SW 1271 (cell line): ENCODE results near the gene CRIP3.
A peak's percentile ranks its signal among the peaks of the same experiment; 100 is the strongest.

ENCODE experiments used
- DNase-seq, 2 experiments: peaks; one replicate each; lab custom pipeline; 2025; lab: John Stamatoyannopoulos, UW

The CRIP3 gene

DNA sequence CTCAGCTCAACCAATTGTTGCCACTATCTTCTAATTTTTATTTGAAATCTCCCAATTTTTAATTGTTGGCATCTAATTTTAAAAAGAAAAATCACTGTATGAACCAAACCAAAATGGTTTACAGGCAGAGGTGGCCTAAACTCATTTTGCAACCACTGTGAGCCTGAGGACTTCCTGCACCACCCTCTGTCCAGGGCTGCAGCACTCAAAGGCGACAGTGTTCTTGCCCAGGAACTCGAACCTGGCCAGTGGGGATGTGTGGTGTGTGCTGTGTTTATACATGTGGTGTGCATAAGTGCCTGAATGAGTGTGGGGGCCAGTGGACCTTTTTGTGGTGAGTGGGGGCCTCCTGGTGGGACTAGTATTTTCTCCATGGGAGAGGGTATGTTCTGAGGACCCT is 34.9 kb downstream of the CRIP3 start:
- no peak for DNase-seq

- DNase-seq = no peak
Measured at GRCh38 chr6:43271944-43272343, 36.7 kb downstream of the CRIP3 start.

- no peak for DNase-seq
Measured at GRCh38 chr6:43271103-43271815, 37.4 kb downstream of the CRIP3 start.

DNA sequence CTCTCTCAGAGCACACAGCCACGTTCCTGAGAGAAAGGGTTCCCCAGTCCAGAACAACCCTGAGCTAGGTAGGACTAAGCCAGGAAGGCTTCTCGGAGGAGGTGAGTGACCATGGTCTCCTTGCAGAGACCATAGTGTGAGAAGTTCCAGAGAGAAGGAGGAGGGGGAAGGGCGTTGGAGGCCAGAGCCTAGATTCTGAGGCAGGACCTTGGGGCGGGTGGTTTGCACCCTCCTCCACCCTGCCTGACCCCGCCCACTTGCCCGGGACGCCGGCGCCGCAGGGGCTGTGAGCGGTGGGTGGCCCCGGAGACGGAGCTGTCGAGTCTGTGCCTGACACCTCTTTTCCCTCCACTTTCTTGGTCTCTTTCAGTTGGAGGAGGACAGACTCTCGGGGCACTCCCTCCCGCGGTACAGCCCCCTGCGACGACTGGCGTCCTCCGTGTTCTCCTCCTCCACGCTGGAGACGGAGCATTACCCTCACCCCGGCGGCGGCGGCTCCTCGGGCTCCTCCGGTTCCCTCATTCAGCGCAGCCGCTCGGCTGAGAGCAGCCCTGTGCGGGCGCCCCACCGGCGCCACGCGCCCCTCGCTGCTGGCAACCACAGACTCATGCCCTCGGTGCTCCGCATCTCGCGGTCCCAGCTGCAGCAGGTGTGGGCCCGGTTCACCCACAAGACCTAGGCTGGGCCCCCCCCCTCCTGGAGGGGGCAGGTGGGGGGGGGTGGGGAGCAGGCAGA is 39.2 kb downstream of the CRIP3 start:
- DNase-seq = no peak

GRCh38 chr6:43268782-43269272 is 39.8 kb downstream of the CRIP3 start:
- no peak for DNase-seq

DNA sequence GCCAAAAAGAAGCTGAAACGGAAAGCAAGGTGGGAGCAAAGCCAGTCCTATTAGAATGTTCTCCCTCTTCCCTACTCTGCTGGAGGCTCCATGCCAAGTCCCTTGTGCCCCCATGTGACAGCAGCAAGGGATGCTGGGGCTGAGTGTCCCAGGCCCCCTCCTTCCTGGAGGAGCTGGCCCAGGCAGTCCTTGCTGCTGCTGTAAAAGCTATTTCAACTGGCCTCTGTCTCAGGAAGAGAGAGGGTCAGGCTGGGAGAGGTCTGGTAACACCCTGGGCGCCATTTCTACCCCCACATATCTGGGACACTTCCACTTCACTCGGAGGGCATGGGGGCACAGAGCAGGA is 40.3 kb downstream of the CRIP3 start:
- no peak for DNase-seq

DNA sequence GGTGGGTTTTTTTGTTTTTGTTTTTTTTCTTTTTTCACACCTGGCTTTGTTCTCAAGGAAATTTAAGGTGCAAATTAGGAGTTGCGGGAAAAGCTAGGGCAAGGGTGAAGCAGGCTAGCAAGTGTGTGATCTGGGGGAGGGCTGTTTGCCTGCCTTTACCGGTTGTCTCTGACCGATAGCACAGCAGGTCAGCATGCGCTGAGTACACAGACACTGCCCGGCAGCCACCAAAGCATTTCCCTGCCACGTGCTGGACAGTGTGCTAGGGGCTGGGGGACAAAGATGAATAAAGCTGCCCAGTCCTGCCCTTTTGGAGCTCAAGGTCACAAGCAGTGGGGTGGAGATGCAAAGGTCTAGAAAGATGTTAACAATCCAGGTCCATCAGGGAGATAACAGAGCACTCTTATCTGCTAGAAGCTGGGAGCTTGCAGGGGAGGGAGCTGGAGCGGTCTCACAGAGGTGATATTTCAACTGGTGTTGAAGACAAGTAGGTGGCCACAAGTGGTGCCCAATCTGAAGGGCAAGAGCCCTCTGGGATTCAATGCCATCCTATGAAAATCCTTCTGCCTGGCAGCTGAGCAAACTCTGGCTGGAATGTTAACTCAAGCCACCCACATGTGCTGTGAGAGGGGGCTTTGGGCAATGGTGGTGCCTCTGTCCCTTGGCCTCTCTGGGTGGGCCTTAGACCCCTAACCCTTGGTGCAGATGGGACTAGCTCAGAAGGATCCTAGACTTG is 40.8 kb downstream of the CRIP3 start:
- DNase-seq = no peak

- no peak for DNase-seq
Measured at GRCh38 chr6:43265564-43265963, 43.1 kb downstream of the CRIP3 start.

- DNase-seq = no peak
Measured at GRCh38 chr6:43264599-43265145, 44.0 kb downstream of the CRIP3 start.

GRCh38 chr6:43263314-43264178 is 45.1 kb downstream of the CRIP3 start:
- DNase-seq = peak; percentile 42 to 59

DNA sequence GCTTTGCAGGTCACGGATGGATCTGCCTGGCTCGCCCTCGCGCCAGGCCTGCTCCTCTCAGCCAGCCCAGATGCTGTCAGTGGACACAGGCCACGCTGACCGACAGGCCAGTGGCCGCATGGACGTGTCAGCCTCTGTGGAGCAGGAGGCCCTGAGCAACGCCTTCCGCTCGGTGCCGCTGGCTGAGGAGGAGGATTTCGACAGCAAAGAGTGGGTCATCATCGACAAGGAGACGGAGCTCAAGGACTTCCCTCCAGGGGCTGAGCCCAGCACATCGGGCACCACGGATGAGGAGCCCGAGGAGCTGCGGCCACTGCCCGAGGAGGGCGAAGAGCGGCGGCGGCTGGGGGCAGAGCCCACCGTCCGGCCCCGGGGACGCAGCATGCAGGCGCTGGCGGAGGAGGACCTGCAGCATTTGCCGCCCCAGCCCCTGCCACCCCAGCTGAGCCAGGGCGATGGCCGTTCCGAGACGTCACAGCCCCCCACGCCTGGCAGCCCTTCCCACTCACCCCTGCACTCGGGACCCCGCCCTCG is 45.8 kb downstream of the CRIP3 start:
- DNase-seq = no peak

DNA sequence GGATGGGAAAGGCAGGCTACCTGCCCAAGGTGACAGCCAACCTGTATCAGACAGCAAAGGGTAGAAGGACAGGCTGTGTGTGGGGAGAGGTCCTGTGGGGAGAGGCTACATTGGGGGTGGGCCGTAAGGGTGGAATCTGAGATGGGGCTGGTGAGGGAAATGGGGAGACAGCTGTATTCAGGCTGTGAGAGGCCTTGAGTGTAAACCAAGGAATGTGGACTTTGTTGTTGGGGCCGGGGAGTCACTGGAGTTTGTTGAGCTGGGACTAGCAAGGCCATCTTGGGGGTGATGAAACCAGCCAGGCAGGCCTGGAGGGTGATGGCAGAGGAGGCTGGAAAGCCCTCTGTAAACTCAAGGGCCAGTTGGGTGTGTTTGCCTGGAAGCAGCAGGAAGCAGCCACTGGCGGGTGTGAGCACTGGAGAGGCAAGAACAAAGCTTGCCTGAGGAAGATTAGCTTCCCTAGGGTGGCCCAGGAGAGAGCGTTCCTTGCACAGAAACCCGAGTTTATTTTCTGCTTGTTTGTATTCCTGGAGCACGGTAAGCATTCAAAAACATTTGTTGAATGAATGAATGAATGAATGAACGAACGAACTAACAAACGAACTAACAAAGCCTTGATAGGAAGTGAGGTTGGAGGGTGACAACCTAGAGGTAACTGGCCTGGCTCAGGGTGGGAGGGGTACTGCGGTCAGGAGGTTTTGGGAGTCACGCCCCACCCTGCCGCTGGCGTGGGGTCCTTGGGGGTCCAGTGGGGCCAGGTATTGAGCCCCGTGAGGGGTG is 46.4 kb downstream of the CRIP3 start:
- no peak for DNase-seq

- no peak for DNase-seq
Measured at GRCh38 chr6:43261198-43261597, 47.4 kb downstream of the CRIP3 start.

DNA sequence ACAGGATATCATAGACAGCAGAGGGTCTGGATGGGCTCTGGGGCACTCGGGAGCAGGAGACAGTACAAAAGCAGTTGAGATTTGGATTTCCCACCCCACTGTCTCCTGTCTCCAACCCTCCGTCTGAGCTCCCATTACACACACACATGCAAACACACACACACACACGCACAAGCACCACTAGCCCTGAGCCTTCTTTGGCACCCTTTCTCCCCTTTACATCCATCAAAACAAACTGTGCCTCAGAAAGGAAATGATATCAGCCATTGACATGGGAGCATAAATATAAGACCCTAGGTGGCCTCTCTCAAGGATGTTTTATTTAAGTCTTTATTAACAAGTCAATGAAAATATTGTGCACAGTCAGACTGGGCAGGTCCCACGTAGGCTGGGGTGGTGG is 47.8 kb downstream of the CRIP3 start:
- DNase-seq = no peak

- no peak for DNase-seq
Measured at GRCh38 chr6:43258807-43259686, 49.6 kb downstream of the CRIP3 start.

- no peak for DNase-seq
Measured at GRCh38 chr6:43258180-43258579, 50.4 kb downstream of the CRIP3 start.

DNA sequence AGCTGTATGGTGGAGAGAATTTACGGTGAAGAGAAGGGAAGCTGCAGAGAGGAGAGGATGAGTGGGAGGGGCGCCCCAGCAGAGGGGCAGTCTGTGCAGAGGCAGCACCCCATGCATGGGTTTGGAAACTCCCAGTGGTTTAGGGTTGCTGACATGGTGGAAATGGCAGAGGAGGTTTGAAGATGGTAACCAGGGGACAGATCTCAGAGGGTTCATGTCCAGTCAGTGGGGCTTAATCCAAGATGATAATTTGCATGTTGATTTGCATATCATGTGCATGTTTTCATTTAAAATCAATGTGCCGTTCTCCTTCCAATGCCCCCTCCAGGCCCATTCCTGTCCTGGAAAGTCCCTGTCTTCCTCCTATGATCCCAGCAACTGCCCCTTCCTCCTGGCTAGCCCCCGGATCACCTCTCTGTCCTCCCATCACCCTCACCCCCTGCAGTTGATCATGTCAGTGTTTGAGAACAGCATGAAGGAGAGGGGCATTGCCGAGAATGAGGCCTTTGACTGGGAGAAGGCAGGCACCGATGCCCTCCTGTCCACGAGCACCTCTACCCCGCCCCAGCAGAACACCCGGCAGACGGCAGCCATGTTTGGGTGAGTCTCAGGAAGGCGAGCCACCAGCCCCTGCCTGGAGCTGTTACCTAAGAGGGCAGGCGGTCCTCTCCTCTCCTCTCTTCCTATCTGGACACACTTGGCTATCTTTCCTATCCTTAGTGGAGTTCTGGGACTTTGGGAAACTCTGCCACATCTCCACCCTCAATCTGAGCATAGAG is 51.1 kb downstream of the CRIP3 start:
- no peak for DNase-seq

- no peak for DNase-seq
Measured at GRCh38 chr6:43256670-43257366, 51.8 kb downstream of the CRIP3 start.
